Trophoblast cell (in vitro differentiated cells and primary cell): Measurements from ENCODE around the gene ZSCAN21.

ENCODE experiments used
- DNase-seq, 2 donors: peaks; one replicate each; pipeline ENCODE4 v3.0.0-alpha.2; 2016
- H2AFZ ChIP-seq: 2 replicates; pipeline ENCODE4 v1.6.1; 2013; ENCODE audit warnings: low read length, moderate library complexity, mild to moderate bottlenecking; ENCODE audit not compliant: insufficient read depth, poor library complexity
- H2AK5ac ChIP-seq: 2 replicates; pipeline ENCODE4 v1.6.1; 2013; ENCODE audit warnings: mild to moderate bottlenecking, low read length
- H2BK120ac ChIP-seq: 2 replicates; pipeline ENCODE4 v1.6.1; 2013; ENCODE audit warnings: low read length, mild to moderate bottlenecking, moderate library complexity; ENCODE audit not compliant: insufficient read depth, poor library complexity
- H2BK12ac ChIP-seq: 2 replicates; pipeline ENCODE4 v1.6.1; 2013; ENCODE audit warnings: mild to moderate bottlenecking, low read length, moderate library complexity
- H2BK5ac ChIP-seq: 2 replicates; pipeline ENCODE4 v1.6.1; 2013; ENCODE audit warnings: low read length, low read depth, moderate library complexity, mild to moderate bottlenecking; ENCODE audit not compliant: poor library complexity
- H3K14ac ChIP-seq: 2 replicates; pipeline ENCODE4 v1.6.1; 2013; ENCODE audit warnings: mild to moderate bottlenecking, low read length
- H3K18ac ChIP-seq: 2 replicates; pipeline ENCODE4 v1.6.1; 2013; ENCODE audit warnings: mild to moderate bottlenecking, low read length
- H3K23ac ChIP-seq: 2 replicates; pipeline ENCODE4 v1.6.1; 2013; ENCODE audit warnings: low read length
- H3K27ac ChIP-seq: 2 replicates; pipeline ENCODE4 v1.5.1; 2013; ENCODE audit warnings: low read depth, mild to moderate bottlenecking, inconsistent platforms, low read length, moderate library complexity
- H3K27me3 ChIP-seq: 2 replicates; pipeline ENCODE4 v1.6.1; 2013; ENCODE audit warnings: inconsistent platforms, mild to moderate bottlenecking, low read length, moderate library complexity; ENCODE audit not compliant: insufficient read depth
- H3K36me3 ChIP-seq, 2 experiments: 1 replicate in 1 of 2; 2 replicates in 1 of 2; pipeline ENCODE4 v1.6.1; 2013; ENCODE audit warnings: low read length in 2 of 2, mild to moderate bottlenecking in 2 of 2, moderate library complexity in 1 of 2; ENCODE audit not compliant: insufficient read depth in 2 of 2, control insufficient read depth in 1 of 2
- H3K4ac ChIP-seq: 2 replicates; pipeline ENCODE4 v1.6.1; 2013; ENCODE audit warnings: low read depth, mild to moderate bottlenecking, low read length, moderate library complexity
- H3K4me1 ChIP-seq, 2 experiments: 1 replicate in 1 of 2; 2 replicates in 1 of 2; pipeline ENCODE4 v1.6.1; 2013; ENCODE audit warnings: low read length in 2 of 2, mild to moderate bottlenecking in 2 of 2, moderate library complexity in 1 of 2; ENCODE audit not compliant: insufficient read depth in 2 of 2, control insufficient read depth in 1 of 2
- H3K4me2 ChIP-seq: 2 replicates; pipeline ENCODE4 v1.6.1; 2013; ENCODE audit warnings: inconsistent platforms, mild to moderate bottlenecking, low read length, moderate library complexity
- H3K4me3 ChIP-seq: 2 replicates; pipeline ENCODE4 v1.5.1; 2013; ENCODE audit warnings: mild to moderate bottlenecking, low read depth, low read length, inconsistent platforms
- H3K79me1 ChIP-seq: one replicate; pipeline ENCODE4 v1.6.1; 2013; ENCODE audit warnings: low read length
- H3K79me2 ChIP-seq: 2 replicates; pipeline ENCODE4 v1.6.1; 2013; ENCODE audit warnings: low read length, mild to moderate bottlenecking; ENCODE audit not compliant: control insufficient read depth, insufficient read depth, poor library complexity
- H3K9ac ChIP-seq: 2 replicates; pipeline ENCODE4 v1.6.1; 2013; ENCODE audit warnings: mild to moderate bottlenecking, low read length
- H3K9me3 ChIP-seq: 2 replicates; pipeline ENCODE4 v1.6.1; 2013; ENCODE audit warnings: low read depth, mild to moderate bottlenecking, control low read depth, inconsistent platforms, low read length; ENCODE audit not compliant: insufficient read depth
- H4K12ac ChIP-seq: 2 replicates; pipeline ENCODE4 v1.6.1; 2013; ENCODE audit warnings: low read depth, mild to moderate bottlenecking, low read length, moderate library complexity
- H4K8ac ChIP-seq: 2 replicates; pipeline ENCODE4 v1.6.1; 2013; ENCODE audit warnings: low read depth, mild to moderate bottlenecking, low read length, moderate library complexity
- H4K91ac ChIP-seq: one replicate; pipeline ENCODE4 v1.6.1; 2013; ENCODE audit warnings: low read depth, mild to moderate bottlenecking, low read length, moderate library complexity
- WGBS: extraction: QIAGEN DNeasy Blood & Tissue Kit; methylation state at CpG from one replicate; pipeline ENCODE4 v1.1.7; 2013; ENCODE audit warnings: missing lambda C conversion rate; ENCODE audit not compliant: insufficient read length, insufficient coverage; ENCODE audit errors: extremely low coverage; 5-methylcytosine and 5-hydroxymethylcytosine counted together

The ZSCAN21 gene

DNA sequence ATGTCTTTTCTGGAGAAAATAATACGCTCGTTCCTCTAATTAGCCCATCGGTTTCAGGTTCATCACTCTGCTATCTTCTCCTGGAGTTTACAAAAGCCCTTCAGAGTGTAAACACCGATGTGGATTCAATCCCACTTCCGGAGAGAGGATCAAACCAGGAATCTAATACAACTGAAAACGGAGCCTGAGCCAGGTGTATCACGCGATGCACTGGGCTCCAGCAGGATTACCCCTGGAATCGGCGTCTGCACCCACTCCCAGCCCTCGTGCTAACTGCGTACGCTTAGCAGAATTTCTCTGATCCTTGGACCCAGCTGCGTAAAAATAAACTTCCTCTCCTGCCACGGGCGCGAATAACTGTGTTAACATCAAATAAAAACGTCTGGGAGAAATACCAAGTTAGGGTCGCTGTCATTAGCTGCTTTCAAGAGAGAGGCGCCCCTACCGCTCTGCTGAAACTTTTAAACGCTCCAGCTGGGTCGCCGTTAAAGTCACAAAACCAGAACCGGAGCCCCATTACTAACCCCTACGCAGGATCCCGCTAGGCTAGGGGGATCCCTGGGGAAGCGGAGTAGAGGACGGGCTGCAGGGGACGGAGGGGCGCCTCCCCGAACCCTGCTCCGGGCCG, 31.4 kb downstream of the ZSCAN21 start:
- no CpG with 5 or more reads among the region's 34 CpGs for WGBS
- Histone ChIP-seq H3K79me2 (peaks cover 15% of the 10 kb centered on the region), H3K23ac (peak overlapping the region; percentile 64)

GRCh38 chr7:100081535-100082102, 32.0 kb downstream of the ZSCAN21 start, which contains the start of gene ZNF3:
Gene ZNF3 (minus strand): TSS chr7:100081723. CDS start chr7:100077357, 4,366 bp downstream.
- peak within 1 kb of the TSS; percentile 99 for H3K4ac ChIP-seq
- WGBS = no CpG with 5 or more reads among the region's 55 CpGs
- peak within 1 kb of the TSS; percentile 93 for H3K4me2 ChIP-seq

More for the DNA sequence above, 31.4 kb downstream of the ZSCAN21 start:
- Histone ChIP-seq H2BK12ac (no peak overlapping the region), H3K79me1 (peaks cover 6% of the 10 kb centered on the region), H3K27me3 (no peaks in the 10 kb centered on the region), H3K9ac (peak overlapping the region; percentile 98), H3K36me3 (peaks cover 23 to 25% of the 10 kb centered on the region in 2 experiments), H4K8ac (peak overlapping the region; percentile 99), H2AK5ac (peak overlapping the region; percentile 97), H2AFZ (peak overlapping the region; percentile 93), H3K4me1 (peaks cover 2 to 4% of the 10 kb centered on the region in 2 experiments), H3K4ac (peak overlapping the region; percentile 99), H3K27ac (peak overlapping the region; percentile 57), H3K4me3 (peak overlapping the region; percentile 99), H3K14ac (peak overlapping the region; percentile 99), H3K18ac (peak overlapping the region; percentile 98), H3K9me3 (no peaks in the 10 kb centered on the region), H4K12ac (peak overlapping the region; percentile 99), H3K4me2 (peak overlapping the region; percentile 93), H2BK120ac (peak overlapping the region; percentile 95), H2BK5ac (peak overlapping the region; percentile 91), H4K91ac (peak overlapping the region; percentile 99)
- DNase-seq = peak in 1 of 2 donors; percentile 19

GRCh38 chr7:100082978-100083377, 33.4 kb downstream of the ZSCAN21 start:
- Histone ChIP-seq H4K12ac (no peak overlapping the region), H3K9me3 (no peaks in the 10 kb centered on the region), H2BK12ac (no peak overlapping the region), H3K36me3 (peaks cover 10 to 13% of the 10 kb centered on the region in 2 experiments), H4K8ac (no peak overlapping the region), H3K23ac (no peak overlapping the region), H3K18ac (no peak overlapping the region), H3K4ac (no peak overlapping the region), H3K79me2 (peaks cover 15% of the 10 kb centered on the region), H2AFZ (no peak overlapping the region), H3K4me2 (peak overlapping the region; percentile 63), H3K4me3 (no peak overlapping the region), H3K14ac (no peak overlapping the region), H2AK5ac (no peak overlapping the region), H4K91ac (no peak overlapping the region), H2BK120ac (no peak overlapping the region), H3K27me3 (no peaks in the 10 kb centered on the region), H3K27ac (no peak overlapping the region), H2BK5ac (no peak overlapping the region), H3K79me1 (peaks cover 13% of the 10 kb centered on the region), H3K4me1 (peaks cover 7 to 10% of the 10 kb centered on the region in 2 experiments), H3K9ac (no peak overlapping the region)
- no peak for DNase-seq
- WGBS = no CpG with 5 or more reads among the region's 4 CpGs

More at GRCh38 chr7:100081535-100082102, 32.0 kb downstream of the ZSCAN21 start, which contains the start of gene ZNF3:
- no peak within 1 kb of the TSS for H2BK12ac ChIP-seq
- H2AK5ac ChIP-seq = peak within 1 kb of the TSS; percentile 97
- peak within 1 kb of the TSS; percentile 99 for H3K14ac ChIP-seq
- H2BK120ac ChIP-seq = peak within 1 kb of the TSS; percentile 95
- peak within 1 kb of the TSS; percentile 98 for H3K18ac ChIP-seq
- peak; percentile 98 to 99 for DNase-seq
- H4K91ac ChIP-seq = peak within 1 kb of the TSS; percentile 99
- H4K12ac ChIP-seq = peak within 1 kb of the TSS; percentile 99
- H3K4me3 ChIP-seq = peak within 1 kb of the TSS; percentile 99
- peaks cover 15% of the 10 kb centered on the region for H3K79me2 ChIP-seq
- H3K36me3 ChIP-seq = peaks cover 17 to 20% of the 10 kb centered on the region in 2 experiments
- H3K9me3 ChIP-seq = no peaks in the 10 kb centered on the region
- H3K9ac ChIP-seq = peak within 1 kb of the TSS; percentile 98
- peak within 1 kb of the TSS; percentile 91 for H2BK5ac ChIP-seq
- H3K27me3 ChIP-seq = no peaks in the 10 kb centered on the region
- peak within 1 kb of the TSS; percentile 57 for H3K27ac ChIP-seq
- H2AFZ ChIP-seq = peak within 1 kb of the TSS; percentile 93
- H3K23ac ChIP-seq = peak within 1 kb of the TSS; percentile 64
- H4K8ac ChIP-seq = peak within 1 kb of the TSS; percentile 99
- H3K4me1 ChIP-seq = peaks cover 2 to 4% of the 10 kb centered on the region in 2 experiments
- peaks cover 6% of the 10 kb centered on the region for H3K79me1 ChIP-seq

DNA sequence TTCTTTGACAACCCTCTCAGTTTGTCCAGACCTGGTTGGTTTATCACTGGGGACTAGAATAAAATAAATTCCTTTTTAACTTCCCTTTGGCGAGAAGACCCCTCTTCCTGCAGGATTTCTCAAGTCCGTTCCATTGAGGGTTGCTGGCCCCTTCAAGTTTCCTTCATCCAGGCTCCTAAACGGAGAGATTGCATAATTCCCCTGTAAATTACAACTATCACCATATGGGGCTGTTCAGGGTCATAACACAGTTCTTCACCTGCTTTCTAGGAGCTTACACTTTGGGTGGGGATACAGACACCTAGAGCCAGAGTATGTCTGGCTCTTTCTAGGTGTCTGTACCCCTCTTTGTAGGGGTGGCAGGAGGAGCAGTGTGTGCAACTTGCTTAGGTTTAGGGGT, 35.9 kb downstream of the ZSCAN21 start:
- Histone ChIP-seq H3K23ac (no peak overlapping the region), H3K9ac (no peak overlapping the region), H3K4me2 (no peak overlapping the region), H3K27me3 (no peaks in the 10 kb centered on the region), H3K36me3 (peaks cover 2 to 3% of the 10 kb centered on the region in 2 experiments), H4K12ac (no peak overlapping the region), H3K79me1 (peaks cover 23% of the 10 kb centered on the region), H2AK5ac (no peak overlapping the region), H3K27ac (no peak overlapping the region), H2BK5ac (no peak overlapping the region), H3K4ac (no peak overlapping the region), H2BK12ac (no peak overlapping the region), H3K4me3 (no peak overlapping the region), H3K14ac (no peak overlapping the region), H3K9me3 (no peaks in the 10 kb centered on the region), H2AFZ (no peak overlapping the region), H4K91ac (no peak overlapping the region), H3K79me2 (peaks cover 14% of the 10 kb centered on the region), H3K4me1 (peaks cover 10 to 15% of the 10 kb centered on the region in 2 experiments), H2BK120ac (no peak overlapping the region), H3K18ac (no peak overlapping the region), H4K8ac (no peak overlapping the region)
- WGBS = no CpG with 5 or more reads among the region's 3 CpGs
- DNase-seq = no peak
